ENCODE results near the gene SIGLEC5.

Gene SIGLEC5

DNA sequence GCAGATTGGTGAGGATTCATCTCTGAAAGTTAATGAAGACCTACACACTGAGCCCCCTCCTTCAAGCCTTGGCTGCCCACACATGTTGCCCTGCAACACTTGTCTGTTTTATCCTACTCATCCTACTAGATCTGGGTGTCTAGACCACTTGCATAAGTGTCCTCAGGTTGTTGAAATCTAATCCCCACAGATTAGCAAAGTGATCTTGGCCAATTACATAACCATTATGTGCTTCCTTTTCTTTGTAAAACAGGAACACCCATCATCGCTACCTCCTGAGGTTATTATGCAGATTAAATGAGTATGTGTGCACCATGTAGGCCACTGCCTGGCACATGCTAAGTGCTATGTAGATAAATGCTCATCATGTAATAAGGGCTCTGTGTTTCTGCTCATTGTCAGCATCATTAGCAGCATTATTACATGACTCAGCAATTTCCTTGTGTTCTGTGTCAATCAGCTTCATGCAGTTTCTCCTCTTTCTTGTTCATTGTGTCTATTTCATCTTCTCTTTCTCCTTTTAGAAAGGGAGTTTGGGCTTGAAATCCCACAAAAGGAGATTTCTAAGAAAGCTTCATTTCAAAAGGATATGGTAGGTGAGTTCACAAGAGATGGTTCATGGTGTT, 44.0 kb downstream of the SIGLEC5 start:
- TF ChIP-seq, protein P1, sequence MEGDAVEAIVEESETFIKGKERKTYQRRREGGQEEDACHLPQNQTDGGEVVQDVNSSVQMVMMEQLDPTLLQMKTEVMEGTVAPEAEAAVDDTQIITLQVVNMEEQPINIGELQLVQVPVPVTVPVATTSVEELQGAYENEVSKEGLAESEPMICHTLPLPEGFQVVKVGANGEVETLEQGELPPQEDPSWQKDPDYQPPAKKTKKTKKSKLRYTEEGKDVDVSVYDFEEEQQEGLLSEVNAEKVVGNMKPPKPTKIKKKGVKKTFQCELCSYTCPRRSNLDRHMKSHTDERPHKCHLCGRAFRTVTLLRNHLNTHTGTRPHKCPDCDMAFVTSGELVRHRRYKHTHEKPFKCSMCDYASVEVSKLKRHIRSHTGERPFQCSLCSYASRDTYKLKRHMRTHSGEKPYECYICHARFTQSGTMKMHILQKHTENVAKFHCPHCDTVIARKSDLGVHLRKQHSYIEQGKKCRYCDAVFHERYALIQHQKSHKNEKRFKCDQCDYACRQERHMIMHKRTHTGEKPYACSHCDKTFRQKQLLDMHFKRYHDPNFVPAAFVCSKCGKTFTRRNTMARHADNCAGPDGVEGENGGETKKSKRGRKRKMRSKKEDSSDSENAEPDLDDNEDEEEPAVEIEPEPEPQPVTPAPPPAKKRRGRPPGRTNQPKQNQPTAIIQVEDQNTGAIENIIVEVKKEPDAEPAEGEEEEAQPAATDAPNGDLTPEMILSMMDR (IDR thresholded peaks at IDR 0.05) = no peak

DNA sequence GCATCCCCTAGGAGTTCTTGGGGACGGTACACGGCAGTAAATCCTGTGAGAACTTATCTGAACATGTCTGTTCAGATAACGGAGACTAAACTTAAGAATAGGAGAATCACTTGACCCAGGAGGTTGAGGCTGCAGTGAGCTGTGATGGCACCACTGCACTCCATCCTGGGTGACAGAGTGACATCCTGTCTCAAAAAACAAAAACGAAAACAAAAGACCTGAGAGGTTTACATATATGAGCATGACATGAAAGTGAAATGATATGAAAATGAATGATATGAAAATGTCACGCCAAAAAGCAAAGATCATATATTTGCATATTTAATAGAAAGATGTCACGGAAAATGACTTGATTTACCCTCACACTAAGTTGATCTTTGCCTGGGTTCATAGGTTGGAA, 53.4 kb downstream of the SIGLEC5 start:
- TF ChIP-seq, protein P1 (IDR thresholded peaks at IDR 0.05) = no peak

DNA sequence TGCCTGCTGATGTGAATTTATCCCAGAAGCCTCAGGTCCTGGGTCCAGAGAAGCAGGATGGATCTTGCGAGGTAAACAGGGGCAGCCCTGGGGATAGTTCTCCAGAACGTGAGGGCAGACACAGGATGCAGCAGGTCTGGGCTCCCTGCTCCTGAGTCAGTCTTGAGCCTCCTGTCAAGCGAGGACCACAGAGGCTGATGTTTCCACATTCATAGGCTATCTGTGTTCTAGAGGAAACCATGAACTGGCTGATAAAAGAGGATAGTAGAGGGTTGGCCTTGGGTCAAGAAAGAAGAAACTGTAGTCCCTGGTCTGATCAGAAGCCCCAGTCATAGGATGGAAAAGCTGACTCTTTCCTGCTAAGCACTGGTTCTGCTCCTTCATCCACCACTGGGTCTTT, 56.9 kb downstream of the SIGLEC5 start:
- TF ChIP-seq, protein P1 (IDR thresholded peaks at IDR 0.05) = no peak

DNA sequence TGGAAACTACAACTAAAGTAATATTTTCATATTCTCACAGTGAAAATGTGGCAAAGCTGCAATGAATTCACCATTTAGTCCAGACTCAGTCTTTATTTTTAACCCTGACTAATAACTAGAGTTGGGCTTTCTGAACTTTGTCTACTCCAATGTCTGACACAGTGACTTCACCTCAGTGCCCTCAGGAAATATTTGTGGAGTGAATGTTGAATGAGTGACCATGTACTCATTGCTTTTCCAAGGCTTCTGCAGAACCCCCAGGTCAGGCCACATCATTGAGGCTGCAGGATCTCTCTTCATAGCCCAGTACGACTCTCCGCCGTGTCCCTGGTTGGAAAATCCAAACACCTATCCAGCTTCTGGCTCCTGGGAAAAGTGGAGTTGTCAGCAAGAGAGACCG, 57.3 kb downstream of the SIGLEC5 start:
- TF ChIP-seq, protein P1 (IDR thresholded peaks at IDR 0.05) = no peak

DNA sequence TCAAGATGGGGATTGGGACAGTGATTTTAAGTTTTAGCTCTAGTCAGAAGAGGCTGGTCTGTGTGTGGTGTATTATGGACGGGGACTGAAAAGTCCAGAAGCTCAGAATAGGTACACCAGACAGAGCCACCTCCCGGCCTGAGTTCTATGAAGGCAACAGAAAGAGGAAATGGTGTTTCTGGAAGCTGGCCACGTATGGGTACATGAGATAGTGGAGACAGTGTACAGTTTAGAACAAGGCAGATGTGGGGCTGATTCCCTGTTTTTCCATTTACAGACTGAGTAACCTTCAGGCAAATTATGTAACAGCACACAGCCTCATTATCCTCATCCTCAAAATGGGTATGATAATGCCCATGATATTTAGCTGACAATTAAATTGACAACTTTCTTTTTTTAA, 57.8 kb downstream of the SIGLEC5 start:
- TF ChIP-seq, protein P1 (IDR thresholded peaks at IDR 0.05) = no peak

DNA sequence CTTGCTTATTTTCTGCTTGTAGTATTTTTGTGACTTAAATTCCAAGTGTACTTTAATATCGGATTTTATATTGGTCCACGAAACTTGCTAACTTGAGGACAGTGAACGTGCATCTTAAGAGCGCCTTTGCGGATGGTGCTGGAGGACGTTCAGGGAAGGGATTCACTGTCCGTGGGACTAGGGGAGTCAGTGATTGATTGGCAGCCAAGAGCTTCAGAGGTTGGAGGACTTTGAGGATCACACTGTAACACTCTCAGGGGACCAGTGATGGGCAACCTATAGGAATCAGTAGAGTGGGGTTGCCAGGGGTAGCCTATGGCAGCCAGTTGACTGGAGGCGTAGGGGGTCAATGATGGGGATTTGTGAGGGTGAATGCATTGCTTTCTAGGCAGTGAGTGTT, 58.6 kb downstream of the SIGLEC5 start:
- TF ChIP-seq, protein P1 (IDR thresholded peaks at IDR 0.05) = no peak

DNA sequence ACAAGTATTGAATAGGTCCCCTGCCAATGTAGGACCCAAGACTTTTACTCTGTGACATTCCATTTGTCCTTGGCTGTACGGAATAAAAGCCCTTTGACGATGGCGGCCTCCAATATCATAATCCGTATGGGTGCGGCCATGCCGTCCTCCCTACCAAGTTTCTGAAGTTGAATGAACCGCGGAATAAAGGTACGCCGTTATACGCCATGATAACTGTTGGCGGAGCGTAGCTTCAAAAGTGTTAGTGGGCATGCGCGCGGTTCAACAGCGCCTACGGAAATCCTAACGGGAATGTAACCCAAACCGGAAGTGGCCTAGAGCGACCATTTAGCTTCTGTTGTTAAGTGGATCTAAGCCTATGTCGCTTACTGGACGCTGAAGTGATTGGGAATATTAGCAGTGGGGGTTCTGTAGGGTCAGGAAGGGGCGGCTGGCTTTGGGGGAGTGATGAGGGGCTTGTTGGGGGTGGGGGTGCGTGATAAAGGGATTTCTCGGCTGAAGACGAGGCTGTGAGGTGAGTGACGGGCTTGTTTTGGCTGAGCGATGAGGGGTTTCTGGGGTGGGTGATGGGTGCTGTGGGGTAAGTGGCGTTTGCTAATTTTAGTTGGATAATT, 59.1 kb downstream of the SIGLEC5 start, which contains the start of gene ZNF175:
Gene ZNF175 (plus strand): TSS at position 322 of the 614 bp plus-strand sequence. CDS start 2,047 bp downstream, outside the sequence.
- TF ChIP-seq, protein P1 (IDR thresholded peaks at IDR 0.05) = no peak

All from LNCAP (cell line).